Skeletal muscle tissue (tissue), 4 donors: ENCODE data around the gene RIMS1. TPM values are rescaled to one million over a fixed set of nuclear protein-coding genes. Genes with fewer than 3 reads are reported as not detected.

Source experiments
- H3K27ac ChIP-seq: one replicate; pipeline ENCODE4 v1.7.0; 2013; ENCODE audit warnings: mild to moderate bottlenecking, low read depth, low read length, inconsistent platforms
- H3K27me3 ChIP-seq, 3 donors: one replicate each; pipeline ENCODE4 v1.7.0; 2013; ENCODE audit warnings: low read length in 3 of 3; ENCODE audit not compliant: control insufficient read depth in 3 of 3, insufficient read depth in 3 of 3
- H3K36me3 ChIP-seq, 3 donors: one replicate each; pipeline ENCODE4 v1.7.0; 2013; ENCODE audit warnings: low read length in 3 of 3; ENCODE audit not compliant: control insufficient read depth in 3 of 3, insufficient read depth in 3 of 3
- H3K4me1 ChIP-seq, 3 donors: one replicate each; pipeline ENCODE4 v1.7.0; 2013; ENCODE audit warnings: low read length in 3 of 3, mild to moderate bottlenecking in 3 of 3; ENCODE audit not compliant: control insufficient read depth in 3 of 3, insufficient read depth in 3 of 3
- H3K4me3 ChIP-seq, 3 donors: one replicate each; pipeline ENCODE4 v1.7.0; 2013; ENCODE audit warnings: low read length in 3 of 3
- H3K9ac ChIP-seq, 3 donors: one replicate each; pipeline ENCODE4 v1.7.0; 2013; ENCODE audit warnings: low read length in 3 of 3, mild to moderate bottlenecking in 3 of 3, moderate library complexity in 2 of 3, low read depth in 1 of 3
- H3K9me3 ChIP-seq, 3 donors: one replicate each; pipeline ENCODE4 v1.7.0; 2013; ENCODE audit warnings: low read length in 3 of 3; ENCODE audit not compliant: control insufficient read depth in 3 of 3
- total RNA-seq: library from RNA; depleted of rRNA; stranded (reverse); fragments of >200 nt; gene quantifications from one replicate; pipeline ENCODE4 v1.2.3, GENCODE V29; 2014
- donor health status: Osteomylitis.

Gene RIMS1
- total RNA-seq, 1 donor from 2014 or later, result 15.7 TPM

DNA sequence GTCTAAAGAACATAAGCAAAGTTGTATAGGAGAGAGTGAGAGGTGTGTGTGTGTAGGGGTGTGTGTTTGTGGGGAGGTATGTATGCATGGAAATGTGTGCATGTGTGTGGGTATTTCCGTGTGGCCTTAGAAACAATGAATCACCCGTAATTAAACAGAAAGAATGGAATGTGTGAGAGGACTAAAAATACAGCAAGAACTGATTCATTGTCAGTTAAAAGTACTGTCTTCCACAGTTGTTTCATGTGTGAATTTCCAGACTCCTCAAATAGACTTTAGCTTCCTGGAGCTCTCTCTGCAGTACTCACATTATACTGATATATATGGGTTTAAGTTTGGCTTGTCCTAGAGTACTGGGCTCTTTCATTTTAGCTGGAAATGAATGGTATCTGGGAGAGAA, 145.7 kb downstream of the RIMS1 start:
- Histone ChIP-seq H3K9ac (no peak overlapping the region), H3K27me3 (no peaks in the 10 kb centered on the region), H3K9me3 (no peaks in the 10 kb centered on the region), H3K4me3 (no peak overlapping the region), H3K36me3 (no peaks in the 10 kb centered on the region), H3K27ac (no peak overlapping the region), H3K4me1 (no peaks in the 10 kb centered on the region)

DNA sequence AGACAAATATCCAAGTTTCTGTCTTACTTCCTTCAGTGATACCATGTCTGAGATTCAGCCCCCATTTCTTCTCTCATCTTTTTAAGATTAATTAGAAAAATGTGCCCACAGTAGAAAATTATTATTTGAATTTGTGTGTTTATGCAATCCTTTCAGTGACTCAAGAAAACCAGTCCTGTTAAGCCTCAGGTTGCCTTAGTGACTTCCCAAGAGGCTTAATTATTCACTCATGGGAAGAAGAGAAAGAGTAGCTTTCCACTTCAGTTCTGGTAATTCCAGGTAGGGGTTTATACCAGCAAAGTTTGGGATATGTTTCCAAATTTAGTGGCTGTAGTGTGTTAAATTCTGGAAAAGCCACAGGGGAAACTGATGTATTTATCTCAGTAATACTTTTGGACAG, 149.1 kb downstream of the RIMS1 start:
- Histone ChIP-seq H3K4me1 (no peaks in the 10 kb centered on the region), H3K27me3 (no peaks in the 10 kb centered on the region), H3K9me3 (no peaks in the 10 kb centered on the region), H3K9ac (no peak overlapping the region), H3K27ac (no peak overlapping the region), H3K4me3 (no peak overlapping the region), H3K36me3 (no peaks in the 10 kb centered on the region)

DNA sequence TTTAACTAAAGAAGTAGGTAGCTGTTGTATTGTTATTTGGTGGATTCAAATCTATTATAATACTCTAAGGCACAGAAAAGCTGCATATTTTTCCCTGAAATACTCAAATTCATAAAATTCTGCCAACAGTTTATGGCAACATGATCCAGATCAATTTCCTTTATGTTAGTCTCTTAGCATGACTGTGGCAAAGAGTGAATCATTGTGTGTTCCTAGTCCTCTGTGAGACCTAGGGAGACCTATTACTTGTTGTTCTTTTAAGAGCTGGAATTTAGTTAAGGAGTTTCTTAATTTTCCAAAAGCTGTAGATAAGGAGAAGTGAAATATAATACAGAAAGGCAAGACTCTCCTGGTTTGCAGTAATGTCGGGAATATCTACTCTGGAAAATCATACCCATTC, 149.6 kb downstream of the RIMS1 start:
- Histone ChIP-seq H3K36me3 (no peaks in the 10 kb centered on the region), H3K27me3 (no peaks in the 10 kb centered on the region), H3K27ac (no peak overlapping the region), H3K9ac (no peak overlapping the region), H3K4me1 (no peaks in the 10 kb centered on the region), H3K4me3 (no peak overlapping the region), H3K9me3 (no peaks in the 10 kb centered on the region)

- H3K36me3 ChIP-seq, result no peaks in the 10 kb centered on the region
Observed at GRCh38 chr6:72037006-72037405, 150.7 kb downstream of the RIMS1 start.

GRCh38 chr6:72040111-72040510, 153.8 kb downstream of the RIMS1 start:
- Histone ChIP-seq H3K4me3 (no peak overlapping the region), H3K9ac (no peak overlapping the region), H3K4me1 (no peaks in the 10 kb centered on the region)

More at GRCh38 chr6:72037006-72037405, 150.7 kb downstream of the RIMS1 start:
- H3K27ac ChIP-seq, result no peak overlapping the region
- H3K4me3 ChIP-seq, result no peak overlapping the region
- H3K9ac ChIP-seq, result no peak overlapping the region
- no peaks in the 10 kb centered on the region for H3K9me3 ChIP-seq
- H3K4me1 ChIP-seq, result no peaks in the 10 kb centered on the region
- no peaks in the 10 kb centered on the region for H3K27me3 ChIP-seq

DNA sequence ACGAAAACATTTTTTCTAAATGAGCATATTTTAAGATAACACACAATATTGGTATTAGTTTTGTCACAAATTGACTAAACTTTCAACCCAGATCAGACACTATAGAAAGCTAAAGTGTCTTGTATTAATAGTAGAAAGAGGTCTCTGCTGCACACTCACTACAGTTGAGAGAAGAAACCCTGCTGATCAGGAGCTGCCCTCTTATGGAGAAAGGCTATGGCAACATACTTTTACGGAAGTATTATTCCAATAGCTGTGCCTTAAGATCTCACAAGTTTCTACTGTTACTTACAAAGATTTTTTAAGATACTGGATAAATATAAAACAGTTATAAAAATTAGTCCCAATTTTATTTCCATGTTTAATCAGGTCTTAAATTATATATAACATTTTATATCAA, 155.7 kb downstream of the RIMS1 start:
- Histone ChIP-seq H3K4me3 (no peak overlapping the region), H3K27ac (no peak overlapping the region), H3K27me3 (no peaks in the 10 kb centered on the region), H3K9ac (no peak overlapping the region), H3K4me1 (no peaks in the 10 kb centered on the region), H3K9me3 (no peaks in the 10 kb centered on the region), H3K36me3 (no peaks in the 10 kb centered on the region)

More at GRCh38 chr6:72040111-72040510, 153.8 kb downstream of the RIMS1 start:
- Histone ChIP-seq H3K27me3 (no peaks in the 10 kb centered on the region), H3K27ac (no peak overlapping the region), H3K9me3 (no peaks in the 10 kb centered on the region), H3K36me3 (no peaks in the 10 kb centered on the region)

DNA sequence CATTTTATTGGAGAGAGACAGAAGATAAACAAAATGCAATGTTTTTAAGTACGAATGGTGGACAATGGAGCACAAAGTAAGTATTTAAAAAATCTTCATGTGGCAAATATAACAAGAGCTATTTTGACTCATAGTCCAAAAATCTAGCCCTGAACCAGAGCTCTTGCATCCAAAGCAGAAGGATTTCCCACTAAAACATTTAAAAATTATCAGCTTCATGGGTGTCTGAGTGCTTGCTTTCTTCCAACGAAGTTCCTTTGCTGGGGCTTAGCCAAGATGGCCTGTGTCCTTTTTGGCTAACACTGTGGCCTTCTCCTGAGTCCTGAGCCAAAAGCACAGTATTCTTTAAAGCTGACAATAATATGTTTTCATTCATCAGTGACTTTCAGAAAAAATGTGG, 161.7 kb downstream of the RIMS1 start:
- Histone ChIP-seq H3K36me3 (no peaks in the 10 kb centered on the region), H3K4me3 (no peak overlapping the region), H3K27me3 (no peaks in the 10 kb centered on the region)

GRCh38 chr6:72049376-72049775, 163.0 kb downstream of the RIMS1 start:
- Histone ChIP-seq H3K27me3 (no peaks in the 10 kb centered on the region), H3K27ac (no peak overlapping the region), H3K36me3 (no peaks in the 10 kb centered on the region), H3K4me1 (no peaks in the 10 kb centered on the region), H3K9me3 (peaks cover 0 to 4% (median 0%) of the 10 kb centered on the region in 3 donors), H3K4me3 (no peak overlapping the region), H3K9ac (no peak overlapping the region)

More for the DNA sequence above, 161.7 kb downstream of the RIMS1 start:
- Histone ChIP-seq H3K9ac (no peak overlapping the region), H3K9me3 (no peaks in the 10 kb centered on the region), H3K4me1 (no peaks in the 10 kb centered on the region), H3K27ac (no peak overlapping the region)

GRCh38 chr6:72061286-72061685, 174.9 kb downstream of the RIMS1 start:
- H3K4me3 ChIP-seq, result no peak overlapping the region
- H3K4me1 ChIP-seq, result no peaks in the 10 kb centered on the region
- H3K9ac ChIP-seq, result no peak overlapping the region
- H3K36me3 ChIP-seq, result no peaks in the 10 kb centered on the region
- H3K27me3 ChIP-seq, result no peaks in the 10 kb centered on the region
- no peaks in the 10 kb centered on the region for H3K9me3 ChIP-seq
- H3K27ac ChIP-seq, result no peak overlapping the region

DNA sequence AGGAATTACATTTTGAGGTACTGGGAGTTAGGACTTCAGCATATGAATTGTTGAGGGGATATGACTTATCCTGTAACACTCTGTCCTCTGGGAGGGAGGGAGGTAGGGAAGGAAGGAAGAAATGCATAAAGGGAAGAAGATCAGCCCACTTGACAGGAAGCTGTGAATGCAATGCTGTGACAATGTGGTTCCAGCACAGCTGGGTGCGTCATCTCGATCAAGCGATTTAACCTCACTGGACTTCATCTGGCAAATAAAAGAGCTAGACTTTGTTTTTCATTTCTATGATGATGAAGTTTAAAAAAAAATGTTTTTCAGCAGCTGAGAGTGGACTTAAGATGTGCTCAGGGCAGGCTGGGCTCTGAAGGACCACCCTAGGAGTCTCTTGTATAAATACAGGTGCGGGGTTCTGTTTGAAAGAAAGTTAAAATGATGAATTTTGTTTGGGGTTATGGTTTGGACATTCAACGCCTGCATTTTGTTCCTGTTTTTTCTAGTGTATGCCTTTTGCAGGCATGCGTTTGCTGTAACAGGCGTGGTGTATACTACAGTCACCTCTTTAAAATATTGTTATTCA, 178.1 kb downstream of the RIMS1 start:
- Histone ChIP-seq H3K9me3 (no peaks in the 10 kb centered on the region), H3K4me1 (no peaks in the 10 kb centered on the region), H3K4me3 (no peak overlapping the region), H3K27ac (no peak overlapping the region), H3K9ac (no peak overlapping the region), H3K27me3 (no peaks in the 10 kb centered on the region), H3K36me3 (no peaks in the 10 kb centered on the region)
